DND-41 (cell line): Measurements from ENCODE around the gene MCTP2.

ENCODE experiments used
- CTCF ChIP-seq: IDR thresholded peaks from 2 replicates; pipeline ENCODE4 v1.5.1; 2012; ENCODE audit warnings: borderline replicate concordance, low read length, moderate library complexity, mild to moderate bottlenecking; ENCODE audit not compliant: poor library complexity, severe bottlenecking; ENCODE audit errors: extremely low read depth
- EZH2 ChIP-seq: IDR thresholded peaks from 3 replicates; pipeline ENCODE4 v1.6.1; 2012; ENCODE audit warnings: borderline replicate concordance, low read depth, mild to moderate bottlenecking, moderate library complexity, low read length, inconsistent platforms; ENCODE audit not compliant: severe bottlenecking

DNA sequence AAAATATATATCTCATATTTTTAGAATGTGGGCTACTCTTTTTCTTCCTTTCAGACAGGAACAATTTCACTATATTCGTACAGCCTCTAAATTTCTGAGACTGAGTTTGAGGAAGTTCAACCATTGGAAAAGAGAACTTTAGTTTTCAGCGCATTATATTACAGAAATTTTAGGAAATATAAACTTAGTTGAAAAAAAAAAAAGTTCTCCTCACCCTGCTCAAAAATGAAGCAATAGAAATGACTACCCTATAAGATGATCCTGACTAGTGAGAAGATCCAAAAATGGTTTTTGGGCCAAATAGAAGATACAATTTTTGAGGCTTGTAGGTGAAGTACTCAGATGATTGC, 139.6 kb downstream of the MCTP2 start:
- TF ChIP-seq CTCF (no peak), EZH2 (no peak)
